Peyer's patch (tissue), 4 donors: Measurements from ENCODE around the gene RALGDS. TPM values are rescaled to one million over a fixed set of nuclear protein-coding genes. Genes with fewer than 3 reads are reported as not detected.

ENCODE experiments used
- DNase-seq, 3 donors: peaks; one replicate each; pipeline ENCODE4 v3.0.0-alpha.2; 2017 to 2019
- H3K27ac ChIP-seq, 4 donors: fragments of 200-600 bp; sonication (generic); one replicate each; pipeline ENCODE4 v1.5.1; 2016 to 2019
- H3K27me3 ChIP-seq, 2 donors: fragments of 200-600 bp; sonication (generic); one replicate each; pipeline ENCODE4 v1.5.1; 2019
- H3K36me3 ChIP-seq, 3 donors: fragments of 200-600 bp; sonication (generic); one replicate each; pipeline ENCODE4 v1.5.1; 2016 to 2019
- H3K4me1 ChIP-seq, 4 donors: fragments of 200-600 bp; sonication (generic); one replicate each; pipeline ENCODE4 v1.5.1; 2016 to 2019
- H3K4me3 ChIP-seq, 4 donors: fragments of 200-600 bp; sonication (generic); 1 replicate in 3 of 4; 2 replicates in 1 of 4; pipeline ENCODE4 v1.5.1; 2016 to 2019; ENCODE audit warnings: mild to moderate bottlenecking in 1 of 4
- H3K9me3 ChIP-seq, 4 donors: fragments of 200-600 bp; sonication (generic); one replicate each; pipeline ENCODE4 v1.5.1; 2016 to 2019; ENCODE audit warnings: mild to moderate bottlenecking in 1 of 4
- POLR2A ChIP-seq, 2 donors: fragments of 450-650 bp; IDR thresholded peaks; one replicate each; pipeline ENCODE4 v1.5.1; 2017; ENCODE audit warnings: antibody characterized with exemption in 2 of 2, mild to moderate bottlenecking in 2 of 2, moderate library complexity in 2 of 2
- total RNA-seq, 4 donors: library from RNA; depleted of rRNA; stranded (reverse); fragments of >200 nt; gene quantifications; one replicate each; pipeline ENCODE4 v1.1.0, GENCODE V29; 2016
- TF ChIP-seq, protein P1 (sequence below), 6 experiments: fragments of 450-650 bp in 4 of 6; fragments of 200-600 bp in 2 of 6; sonication (generic) in 1 of 6; IDR thresholded peaks; one replicate each; pipeline ENCODE4 v1.5.1; 2017 to 2019; ENCODE audit warnings: antibody characterized with exemption in 6 of 6, mild to moderate bottlenecking in 3 of 6, moderate library complexity in 1 of 6

The RALGDS gene
- total RNA-seq, 4 donors from 2014 or later = 53.1 to 237 (median 139) TPM

DNA sequence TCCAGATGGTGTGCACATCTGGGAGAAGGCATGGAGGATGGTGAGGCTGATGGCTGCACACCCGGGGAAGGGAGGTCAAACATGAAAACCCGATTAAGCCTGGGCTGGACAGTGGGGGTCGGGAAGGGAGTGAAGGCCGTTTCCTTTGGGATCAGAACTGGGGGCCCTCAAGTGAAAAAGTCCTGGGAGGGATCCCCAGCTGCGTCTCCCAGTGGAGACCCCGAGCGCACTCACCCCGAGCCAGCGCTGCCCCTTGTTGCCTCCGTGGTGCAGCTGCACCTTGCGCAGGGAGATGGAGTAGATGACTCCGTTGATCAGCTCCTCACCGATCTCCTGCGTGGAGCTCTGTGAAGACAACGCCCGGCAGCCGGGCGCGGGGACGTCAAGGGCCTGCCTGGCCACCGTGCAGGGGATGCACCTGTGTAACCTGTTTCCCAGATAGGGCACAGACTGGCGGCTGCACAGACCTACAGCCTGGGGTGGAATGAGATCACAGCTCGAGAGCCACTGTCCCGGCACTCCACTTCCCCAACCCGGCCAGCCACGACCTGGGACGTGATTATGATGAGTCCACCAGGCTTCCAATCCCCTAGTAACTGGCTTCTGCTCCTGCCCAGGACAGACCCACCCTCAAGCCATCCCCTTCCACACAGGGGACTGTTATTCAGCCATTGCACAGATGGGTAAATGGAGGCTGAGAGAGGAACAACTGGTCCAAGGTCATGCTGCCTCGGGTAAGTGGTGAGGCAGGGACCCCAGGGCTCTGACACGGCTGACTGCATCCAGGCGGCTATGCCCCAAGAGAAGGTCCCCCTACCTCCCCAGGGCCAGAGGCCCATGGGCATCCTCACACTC, 9.0 kb downstream of the RALGDS start:
- no peak overlapping the region for H3K4me3 ChIP-seq
- no peaks in the 10 kb centered on the region for H3K9me3 ChIP-seq
- DNase-seq = peak in 1 of 3 donors; percentile 41
- peak overlapping the region in 3 of 4 donors; percentile 61 to 92 (median 69) for H3K27ac ChIP-seq
- peaks cover 0 to 51% (median 0%) of the 10 kb centered on the region in 3 donors for H3K36me3 ChIP-seq
- no peak for TF ChIP-seq POLR2A (IDR thresholded peaks at IDR 0.05)
- TF ChIP-seq, protein P1, sequence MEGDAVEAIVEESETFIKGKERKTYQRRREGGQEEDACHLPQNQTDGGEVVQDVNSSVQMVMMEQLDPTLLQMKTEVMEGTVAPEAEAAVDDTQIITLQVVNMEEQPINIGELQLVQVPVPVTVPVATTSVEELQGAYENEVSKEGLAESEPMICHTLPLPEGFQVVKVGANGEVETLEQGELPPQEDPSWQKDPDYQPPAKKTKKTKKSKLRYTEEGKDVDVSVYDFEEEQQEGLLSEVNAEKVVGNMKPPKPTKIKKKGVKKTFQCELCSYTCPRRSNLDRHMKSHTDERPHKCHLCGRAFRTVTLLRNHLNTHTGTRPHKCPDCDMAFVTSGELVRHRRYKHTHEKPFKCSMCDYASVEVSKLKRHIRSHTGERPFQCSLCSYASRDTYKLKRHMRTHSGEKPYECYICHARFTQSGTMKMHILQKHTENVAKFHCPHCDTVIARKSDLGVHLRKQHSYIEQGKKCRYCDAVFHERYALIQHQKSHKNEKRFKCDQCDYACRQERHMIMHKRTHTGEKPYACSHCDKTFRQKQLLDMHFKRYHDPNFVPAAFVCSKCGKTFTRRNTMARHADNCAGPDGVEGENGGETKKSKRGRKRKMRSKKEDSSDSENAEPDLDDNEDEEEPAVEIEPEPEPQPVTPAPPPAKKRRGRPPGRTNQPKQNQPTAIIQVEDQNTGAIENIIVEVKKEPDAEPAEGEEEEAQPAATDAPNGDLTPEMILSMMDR (IDR thresholded peaks at IDR 0.05) = no peak
- no peaks in the 10 kb centered on the region for H3K27me3 ChIP-seq
- peaks cover 16 to 49% (median 47%) of the 10 kb centered on the region in 4 donors for H3K4me1 ChIP-seq

DNA sequence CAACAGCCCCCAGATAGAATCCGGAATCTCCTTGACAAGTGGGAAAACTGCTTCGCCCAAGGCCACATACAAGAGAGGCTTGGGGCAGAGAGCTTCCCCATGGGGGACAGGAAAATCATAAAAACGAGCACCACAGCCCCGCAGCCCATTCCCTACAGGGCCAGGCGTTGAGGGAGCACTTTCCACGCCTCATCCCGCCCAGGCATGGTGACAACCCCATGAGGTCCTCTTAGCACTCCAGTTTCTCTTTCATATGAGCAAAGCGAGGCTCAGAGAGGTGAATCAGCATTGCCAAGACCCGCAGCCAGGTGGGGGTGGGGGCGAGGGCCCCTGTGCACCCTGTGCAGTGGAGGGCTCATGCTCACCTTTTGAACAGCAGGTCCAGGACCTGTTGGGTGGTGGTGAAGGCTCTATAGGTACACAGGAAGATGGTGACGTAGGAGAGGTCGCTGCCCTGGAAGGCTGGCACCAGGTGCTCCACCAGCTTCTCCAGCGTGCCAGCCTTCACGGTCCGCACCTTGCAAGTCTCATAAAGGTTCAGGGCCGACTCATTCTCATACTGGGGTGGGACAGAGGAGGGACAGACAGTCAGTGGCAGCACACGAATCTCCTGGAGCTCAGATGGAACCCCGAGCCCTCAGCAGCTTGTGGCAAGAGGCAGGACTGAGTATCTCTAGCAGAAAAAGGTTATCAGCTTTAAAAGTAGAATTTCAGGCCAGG, 10.9 kb downstream of the RALGDS start:
- DNase-seq = peak in 1 of 3 donors; percentile 36

DNA sequence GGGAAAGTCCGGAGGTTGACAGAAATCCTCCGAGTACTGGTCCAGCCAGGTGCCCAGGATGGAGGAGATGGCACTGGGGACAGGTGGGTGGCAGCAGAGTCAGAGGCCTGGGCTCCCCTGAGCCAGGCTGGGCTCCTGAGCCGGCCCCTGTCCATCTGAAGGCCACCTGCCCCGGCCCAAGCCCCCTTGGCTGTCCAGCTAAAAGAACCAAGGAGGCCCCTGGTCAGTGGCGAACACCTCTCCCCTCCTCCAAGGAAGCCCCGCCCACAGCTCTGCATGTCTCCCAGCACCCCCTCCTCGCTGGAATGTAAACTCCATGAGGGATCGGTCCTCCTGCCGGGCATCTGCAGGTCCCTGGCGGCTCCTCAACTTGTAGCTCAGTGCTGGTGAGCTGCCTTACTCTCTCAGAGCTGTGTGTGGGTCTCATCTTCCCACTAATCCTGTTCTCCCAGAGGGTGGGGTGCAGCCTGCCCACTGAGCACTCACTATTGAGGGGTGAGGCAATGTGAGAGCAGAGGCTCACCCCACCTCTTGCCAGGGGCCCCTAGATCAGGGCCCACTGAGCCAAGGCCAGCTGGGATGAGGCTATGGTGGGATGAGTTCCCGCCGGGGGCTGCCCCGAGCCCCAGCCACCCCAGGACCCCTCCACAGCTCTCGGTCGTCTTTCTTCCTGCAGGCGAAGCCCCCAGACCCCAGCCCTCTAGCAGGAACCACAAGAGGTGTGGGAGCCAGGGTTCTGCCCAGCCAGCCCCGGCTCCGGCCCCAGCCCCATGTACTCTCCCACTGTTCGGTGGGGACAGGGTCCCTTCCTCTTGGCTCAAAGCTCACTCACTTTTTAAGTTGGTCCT, 12.0 kb downstream of the RALGDS start:
- peaks cover 8 to 19% (median 19%) of the 10 kb centered on the region in 4 donors for H3K4me1 ChIP-seq
- no peak for TF ChIP-seq POLR2A (IDR thresholded peaks at IDR 0.05)
- TF ChIP-seq, protein P1 (IDR thresholded peaks at IDR 0.05) = no peak
- H3K27me3 ChIP-seq = no peaks in the 10 kb centered on the region
- no peaks in the 10 kb centered on the region for H3K9me3 ChIP-seq
- H3K36me3 ChIP-seq = peaks cover 0 to 80% (median 0%) of the 10 kb centered on the region in 3 donors
- DNase-seq = peak in 1 of 3 donors; percentile 43
- no peak overlapping the region for H3K4me3 ChIP-seq
- H3K27ac ChIP-seq = no peak overlapping the region

More for the DNA sequence above, 10.9 kb downstream of the RALGDS start:
- H3K27me3 ChIP-seq = no peaks in the 10 kb centered on the region
- H3K27ac ChIP-seq = no peak overlapping the region
- H3K36me3 ChIP-seq = peaks cover 0 to 69% (median 0%) of the 10 kb centered on the region in 3 donors
- H3K4me3 ChIP-seq = no peak overlapping the region
- H3K9me3 ChIP-seq = no peaks in the 10 kb centered on the region
- peaks cover 16 to 30% (median 29%) of the 10 kb centered on the region in 4 donors for H3K4me1 ChIP-seq
- TF ChIP-seq POLR2A (IDR thresholded peaks at IDR 0.05) = no peak
- TF ChIP-seq, protein P1 (IDR thresholded peaks at IDR 0.05) = no peak

DNA sequence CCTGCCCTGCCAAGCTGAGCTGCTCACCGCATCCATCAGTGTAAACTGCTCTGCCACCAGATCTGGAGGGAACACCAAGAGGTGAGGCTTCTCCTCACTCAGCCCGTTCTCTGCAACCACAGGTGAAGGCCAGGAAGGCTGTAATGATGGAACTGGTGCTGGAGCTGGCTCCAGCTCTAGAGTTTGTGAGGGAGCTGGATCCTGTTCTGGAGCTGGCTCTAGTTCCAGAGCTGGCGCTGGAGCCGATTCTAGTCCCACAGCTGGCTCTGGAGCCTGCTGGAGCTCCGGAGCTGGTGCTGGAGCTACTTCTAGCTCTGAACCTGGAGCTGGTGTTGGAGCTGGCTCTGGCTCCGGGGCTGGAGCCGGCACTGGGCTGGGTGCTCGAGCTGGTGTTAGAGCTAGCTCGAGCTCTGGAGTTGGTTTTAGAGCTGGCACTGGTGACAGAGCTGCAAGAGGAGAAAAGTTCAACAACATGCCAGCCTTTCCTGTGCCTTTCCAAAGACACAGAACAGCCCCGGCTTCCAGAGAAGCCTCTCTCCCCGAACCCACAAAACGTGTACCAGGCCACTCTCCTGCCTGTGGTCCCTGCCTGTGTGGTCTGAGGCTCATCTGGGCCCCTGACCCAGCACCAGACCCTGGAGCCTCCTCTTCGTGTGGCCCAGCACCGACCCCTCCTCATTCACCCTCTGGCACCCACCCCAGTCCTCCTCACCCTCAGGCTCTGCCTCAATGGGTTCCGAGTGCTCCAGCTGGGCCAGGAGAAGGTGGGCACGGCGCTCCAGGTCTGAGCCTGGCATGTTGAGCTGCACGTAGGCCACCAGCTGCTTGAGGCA, 12.9 kb downstream of the RALGDS start:
- peak in 1 of 3 donors; percentile 36 for DNase-seq
- Histone ChIP-seq H3K27me3 (no peaks in the 10 kb centered on the region), H3K9me3 (no peaks in the 10 kb centered on the region), H3K27ac (no peak overlapping the region), H3K4me3 (no peak overlapping the region), H3K4me1 (peaks cover 0 to 18% (median 10%) of the 10 kb centered on the region in 4 donors), H3K36me3 (peaks cover 0 to 87% (median 0%) of the 10 kb centered on the region in 3 donors)
- TF ChIP-seq, protein P1 (IDR thresholded peaks at IDR 0.05) = no peak
- no peak for TF ChIP-seq POLR2A (IDR thresholded peaks at IDR 0.05)
